NOMO-1 (cell line): Measurements from ENCODE around the gene SAT1.
"Not testable (repeated sequence)": the region's sequence is repeated elsewhere in the genome, so short reads cannot be mapped to it uniquely, and the experiment has no call there.

Experiments used
- DNase-seq, 2 experiments: peaks; one replicate each; lab custom pipeline; 2025; ENCODE audit not compliant: unreplicated experiment in 2 of 2; lab: John Stamatoyannopoulos, UW

The SAT1 gene

DNA sequence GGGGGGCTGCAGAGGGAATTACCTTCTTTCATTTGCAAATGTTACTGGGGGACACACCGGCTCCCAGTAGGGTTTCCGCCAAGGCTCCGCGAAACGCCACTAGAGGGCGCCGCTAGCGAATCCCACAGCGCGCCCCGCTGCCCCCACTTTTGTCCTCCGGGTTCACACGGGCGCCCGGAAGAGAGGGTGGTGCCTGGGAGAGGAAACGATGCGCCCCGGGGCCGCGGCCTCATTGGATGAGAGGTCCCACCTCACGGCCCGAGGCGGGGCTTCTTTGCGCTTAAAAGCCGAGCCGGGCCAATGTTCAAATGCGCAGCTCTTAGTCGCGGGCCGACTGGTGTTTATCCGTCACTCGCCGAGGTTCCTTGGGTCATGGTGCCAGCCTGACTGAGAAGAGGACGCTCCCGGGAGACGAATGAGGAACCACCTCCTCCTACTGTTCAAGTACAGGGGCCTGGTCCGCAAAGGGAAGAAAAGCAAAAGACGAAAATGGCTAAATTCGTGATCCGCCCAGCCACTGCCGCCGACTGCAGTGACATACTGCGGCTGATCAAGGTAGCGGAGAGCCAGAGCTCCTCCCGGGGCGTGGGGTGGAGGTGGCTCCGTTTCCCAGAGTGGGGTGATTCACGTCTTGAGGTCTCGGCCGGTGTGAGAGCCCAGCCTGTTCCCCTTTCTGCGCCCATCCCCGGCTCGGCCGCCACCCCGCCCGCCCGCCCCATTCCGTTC is at the start of gene SAT1:
SAT1 (plus strand) TSS at position 311 of the 726 bp plus-strand sequence; CDS start at position 490, 179 bp downstream.
- DNase-seq = peak; percentile 93 to 97

DNA sequence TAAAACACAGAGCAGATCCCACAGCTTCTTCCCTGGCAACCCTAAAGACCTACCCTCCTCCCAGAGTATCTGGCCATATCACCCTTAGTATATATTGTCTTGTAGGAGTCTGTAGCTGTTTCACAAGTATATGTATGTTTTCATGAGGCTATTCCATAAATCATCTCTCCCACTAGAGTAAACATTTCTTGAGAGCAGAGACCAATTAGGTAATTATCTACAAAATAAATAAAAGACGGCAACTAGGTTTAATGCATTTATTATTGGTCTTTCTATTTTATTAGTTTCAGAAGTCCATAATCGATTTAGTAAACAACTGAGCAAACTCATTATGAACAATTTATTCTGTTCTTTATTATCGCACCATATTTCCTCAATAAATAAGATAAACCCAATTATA is 46.9 kb upstream of the SAT1 start:
- DNase-seq = no peak

- DNase-seq = no peak
These were observed 45.6 kb upstream of the SAT1 start for GRCh38 chrX:23737413-23737812.

DNA sequence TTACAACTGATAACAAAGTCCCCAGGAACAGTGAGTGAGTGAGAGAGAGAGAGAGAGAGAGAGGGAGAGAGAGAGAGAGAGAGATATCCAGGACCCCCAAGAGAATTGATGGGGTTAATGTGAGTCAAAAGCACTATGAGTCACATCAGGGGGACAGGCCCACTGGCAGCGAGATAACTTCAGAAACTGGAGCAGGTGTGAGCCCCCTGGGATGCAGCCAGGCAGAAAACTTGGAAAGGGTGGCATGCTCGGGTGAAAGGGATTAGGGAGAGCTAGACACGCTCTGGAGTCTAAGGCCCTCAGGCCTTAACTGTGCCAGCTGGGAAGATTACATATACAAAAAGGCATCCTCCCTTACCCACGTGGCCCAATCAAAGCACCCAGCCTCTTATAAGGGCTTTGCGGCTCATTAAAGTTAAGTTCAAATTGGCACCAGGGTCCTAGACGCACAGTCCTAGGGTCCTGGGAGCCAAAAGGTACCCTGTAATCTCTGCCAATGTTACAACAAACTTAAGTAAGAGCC is 40.7 kb upstream of the SAT1 start:
- no peak for DNase-seq

DNA sequence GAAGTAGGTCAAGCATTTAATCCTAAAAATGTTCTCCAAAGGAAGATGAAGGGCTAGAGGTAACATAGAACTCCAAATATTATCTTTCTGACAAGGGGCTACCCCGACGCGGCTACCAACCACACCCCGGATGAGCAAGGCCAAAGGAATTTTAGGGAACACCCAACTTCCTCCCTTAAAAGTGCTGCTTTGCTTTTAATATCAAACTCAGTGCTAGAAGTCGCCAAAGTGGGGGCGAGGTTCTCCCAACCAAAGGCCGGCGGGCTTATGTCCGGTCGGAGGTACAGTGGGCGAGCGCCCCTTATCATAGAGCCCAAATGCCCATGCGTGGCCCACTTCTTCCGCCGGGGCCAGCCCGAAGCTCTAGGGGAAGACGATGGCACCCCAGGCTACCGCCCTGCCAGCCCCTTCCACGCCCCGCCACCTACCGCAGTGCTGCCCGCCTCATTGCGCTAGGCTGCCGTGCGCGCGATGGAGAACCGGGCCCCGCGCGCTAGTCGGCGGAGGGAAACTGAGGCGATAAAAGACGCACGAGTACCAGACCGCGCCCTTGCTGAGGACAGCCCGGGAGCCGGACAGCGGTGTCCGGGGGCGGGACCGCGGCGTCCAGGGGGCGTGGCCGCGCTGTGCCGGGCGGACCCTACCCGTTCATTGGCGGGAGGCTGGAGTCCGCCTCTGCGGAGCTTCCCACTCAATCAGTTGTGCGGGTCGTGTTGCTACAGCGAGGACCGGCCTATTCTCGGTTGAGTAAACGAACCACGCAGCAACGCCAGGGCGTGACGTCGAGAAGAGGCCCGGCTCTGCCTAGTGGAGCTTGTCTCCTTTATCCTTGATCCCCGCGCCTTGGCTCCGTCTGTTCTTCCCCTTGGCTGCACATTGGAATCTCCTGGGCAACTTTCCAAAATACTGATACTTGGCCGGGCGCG is 40.0 kb upstream of the SAT1 start, which contains the start of gene ACOT9:
ACOT9 (minus strand) TSS at position 580 of the 926 bp plus-strand sequence; CDS start at position 448, 132 bp downstream.
- peak; percentile 68 to 72 for DNase-seq

- not testable (repeated sequence) for DNase-seq
These were observed 39.4 kb upstream of the SAT1 start for GRCh38 chrX:23743623-23743971.

GRCh38 chrX:23745786-23746185 is 37.2 kb upstream of the SAT1 start:
- no peak for DNase-seq

- no peak for DNase-seq
These were observed 33.8 kb upstream of the SAT1 start for GRCh38 chrX:23749129-23749528.

GRCh38 chrX:23749576-23749975 is 33.4 kb upstream of the SAT1 start:
- no peak for DNase-seq

DNA sequence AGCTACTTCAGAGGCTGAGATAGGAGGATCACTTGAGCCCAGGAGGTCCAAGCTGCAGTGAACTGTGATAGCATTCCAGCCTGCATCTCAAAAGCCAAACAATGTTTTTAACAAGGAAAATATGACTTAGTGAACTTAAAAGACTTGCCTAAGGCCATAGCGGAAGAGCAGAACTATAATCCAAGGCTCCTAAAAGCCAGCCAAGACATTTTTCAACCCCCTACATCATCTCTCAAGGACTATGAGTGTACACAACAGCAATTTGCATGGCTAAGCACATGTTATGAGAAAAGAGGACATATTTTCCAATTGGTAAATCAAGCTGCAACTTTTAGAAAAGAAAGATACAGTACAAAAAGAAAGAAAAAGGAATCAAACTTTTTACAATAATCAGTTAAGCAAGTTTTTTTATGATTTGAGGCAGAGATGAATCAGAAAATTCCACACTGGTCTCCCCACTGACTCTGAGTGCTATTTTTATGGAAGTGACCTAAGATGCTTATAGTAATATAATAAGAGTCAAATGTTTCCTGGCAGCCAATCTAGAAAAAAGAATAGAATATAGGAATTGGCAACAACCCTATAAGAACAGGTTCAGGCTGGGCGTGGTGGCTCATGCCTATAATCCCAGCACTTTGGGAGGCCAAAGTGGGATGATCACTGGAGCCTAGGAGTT is 30.1 kb upstream of the SAT1 start:
- DNase-seq = no peak

DNA sequence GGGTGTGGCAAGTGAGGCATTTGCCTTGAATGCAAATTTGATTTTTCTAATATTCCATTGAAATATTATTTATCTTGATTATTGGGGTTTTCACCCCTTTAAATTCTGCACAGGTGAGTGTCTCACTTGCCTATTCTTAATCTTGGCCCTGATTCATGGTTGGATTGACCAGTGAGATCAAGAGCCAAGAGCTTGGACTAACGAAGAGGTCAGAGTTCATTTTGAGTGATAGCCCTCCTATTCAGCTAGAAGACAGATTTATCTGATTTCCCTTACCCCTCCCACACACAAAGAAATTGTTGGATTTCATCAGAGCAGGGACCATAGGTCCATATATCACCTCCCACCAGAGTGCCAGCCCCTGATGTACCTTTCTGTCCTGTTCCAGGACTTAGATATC is 28.3 kb upstream of the SAT1 start:
- DNase-seq = no peak

DNA sequence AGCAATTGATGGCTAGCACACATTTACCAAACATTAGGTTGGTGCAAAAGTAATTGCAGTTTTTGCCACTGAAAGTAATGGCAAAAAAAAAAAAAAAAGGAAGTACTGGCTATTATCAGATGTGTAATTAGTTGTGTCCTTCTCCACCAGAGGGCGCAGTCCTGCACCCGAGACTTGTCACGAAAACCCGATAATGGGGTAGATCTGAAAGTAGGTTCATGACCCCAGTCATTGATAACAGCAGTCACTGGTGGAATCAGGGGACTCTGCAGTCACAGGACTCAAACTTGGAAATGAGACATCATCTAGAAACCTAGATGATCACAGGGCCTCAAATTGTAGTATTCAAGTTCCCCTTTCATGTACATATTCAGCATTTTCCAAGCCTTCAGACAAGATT is 26.8 kb upstream of the SAT1 start:
- peak; percentile 44 to 65 for DNase-seq

GRCh38 chrX:23759821-23760220 is 23.2 kb upstream of the SAT1 start:
- no peak for DNase-seq

GRCh38 chrX:23764188-23764984 is 18.6 kb upstream of the SAT1 start:
- no peak for DNase-seq

DNA sequence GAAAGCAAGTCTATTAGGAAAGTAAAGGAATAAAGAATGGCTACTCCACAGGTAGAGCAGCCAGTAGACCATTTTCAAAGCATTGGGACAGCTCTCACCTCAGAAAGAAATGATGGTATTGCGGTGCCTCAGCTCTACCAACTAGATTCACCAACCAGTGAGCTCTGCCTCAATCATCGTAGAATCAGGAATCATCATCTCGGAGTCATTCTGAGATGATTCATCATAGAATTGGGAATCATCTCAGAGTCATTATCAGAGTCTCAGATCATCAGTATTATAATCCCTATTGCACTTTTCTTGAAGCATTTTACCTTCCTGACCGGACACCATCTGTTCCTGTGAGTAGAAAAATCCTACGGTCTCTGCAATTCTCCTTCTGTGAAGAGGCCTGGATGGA is 17.5 kb upstream of the SAT1 start:
- DNase-seq = no peak

GRCh38 chrX:23765868-23766267 is 17.1 kb upstream of the SAT1 start:
- no peak for DNase-seq

- no peak for DNase-seq
These were observed 16.1 kb upstream of the SAT1 start for GRCh38 chrX:23766650-23767551.

DNA sequence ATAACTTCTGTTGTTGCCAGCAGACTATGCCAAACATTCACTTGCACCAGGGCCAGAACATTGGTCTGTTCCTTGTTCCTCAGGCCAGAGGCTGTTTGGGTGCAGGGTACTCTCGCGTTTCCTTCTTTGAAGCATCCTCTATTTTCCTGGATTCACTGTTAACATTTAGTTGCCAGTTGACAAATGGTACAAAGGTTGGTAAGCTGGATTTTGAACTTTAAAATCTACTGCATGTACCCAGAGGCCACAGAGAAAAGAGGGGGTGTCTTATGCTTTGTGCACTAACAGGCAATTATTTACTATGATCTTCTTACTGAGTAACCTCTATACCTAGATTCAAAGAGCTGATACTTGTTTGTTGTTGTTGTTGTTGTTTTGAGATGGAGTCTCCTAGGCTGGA is 12.8 kb upstream of the SAT1 start:
- DNase-seq = no peak

- not testable (repeated sequence) for DNase-seq
These were observed 11.9 kb upstream of the SAT1 start for GRCh38 chrX:23771086-23771485.
